ENCODE data around the gene BPIFA2.
A peak's percentile ranks its signal among the peaks of the same experiment; 100 is the strongest.
"Not testable (repeated sequence)": the region's sequence is repeated elsewhere in the genome, so short reads cannot be mapped to it uniquely, and the experiment has no call there.

Gene BPIFA2, protein sequence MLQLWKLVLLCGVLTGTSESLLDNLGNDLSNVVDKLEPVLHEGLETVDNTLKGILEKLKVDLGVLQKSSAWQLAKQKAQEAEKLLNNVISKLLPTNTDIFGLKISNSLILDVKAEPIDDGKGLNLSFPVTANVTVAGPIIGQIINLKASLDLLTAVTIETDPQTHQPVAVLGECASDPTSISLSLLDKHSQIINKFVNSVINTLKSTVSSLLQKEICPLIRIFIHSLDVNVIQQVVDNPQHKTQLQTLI

DNA sequence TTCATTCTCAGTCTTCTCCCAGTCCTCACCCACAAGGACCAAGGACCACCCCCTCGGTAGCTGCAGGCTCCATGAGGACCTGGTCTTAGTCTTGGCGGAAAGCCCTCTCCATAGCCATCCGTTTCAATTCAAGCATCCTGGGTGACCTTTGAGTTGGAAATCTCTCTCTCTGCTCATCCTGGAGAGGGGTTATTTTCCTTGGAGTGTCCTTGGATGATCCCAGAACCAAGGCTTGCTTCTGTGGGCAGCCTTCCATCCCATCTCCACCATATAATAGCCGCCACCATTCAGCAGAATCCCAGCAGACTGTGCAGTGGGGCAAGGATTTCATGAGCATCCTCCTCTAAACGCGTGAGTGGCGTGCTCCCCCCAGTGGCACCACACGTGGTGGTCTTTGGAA lies at the start of gene BPIFA2:
Gene BPIFA2, plus strand, starts transcription at position 301 of the 400 bp plus-strand sequence. CDS start 987 bp downstream, outside the sequence.
- no peak for DNase-seq
- in situ Hi-C loops (cut with MboI; ENCODE audit: low pct_unique_long_range_greater_than_20kb, low sequenced_read_pairs): no loop called here

DNA sequence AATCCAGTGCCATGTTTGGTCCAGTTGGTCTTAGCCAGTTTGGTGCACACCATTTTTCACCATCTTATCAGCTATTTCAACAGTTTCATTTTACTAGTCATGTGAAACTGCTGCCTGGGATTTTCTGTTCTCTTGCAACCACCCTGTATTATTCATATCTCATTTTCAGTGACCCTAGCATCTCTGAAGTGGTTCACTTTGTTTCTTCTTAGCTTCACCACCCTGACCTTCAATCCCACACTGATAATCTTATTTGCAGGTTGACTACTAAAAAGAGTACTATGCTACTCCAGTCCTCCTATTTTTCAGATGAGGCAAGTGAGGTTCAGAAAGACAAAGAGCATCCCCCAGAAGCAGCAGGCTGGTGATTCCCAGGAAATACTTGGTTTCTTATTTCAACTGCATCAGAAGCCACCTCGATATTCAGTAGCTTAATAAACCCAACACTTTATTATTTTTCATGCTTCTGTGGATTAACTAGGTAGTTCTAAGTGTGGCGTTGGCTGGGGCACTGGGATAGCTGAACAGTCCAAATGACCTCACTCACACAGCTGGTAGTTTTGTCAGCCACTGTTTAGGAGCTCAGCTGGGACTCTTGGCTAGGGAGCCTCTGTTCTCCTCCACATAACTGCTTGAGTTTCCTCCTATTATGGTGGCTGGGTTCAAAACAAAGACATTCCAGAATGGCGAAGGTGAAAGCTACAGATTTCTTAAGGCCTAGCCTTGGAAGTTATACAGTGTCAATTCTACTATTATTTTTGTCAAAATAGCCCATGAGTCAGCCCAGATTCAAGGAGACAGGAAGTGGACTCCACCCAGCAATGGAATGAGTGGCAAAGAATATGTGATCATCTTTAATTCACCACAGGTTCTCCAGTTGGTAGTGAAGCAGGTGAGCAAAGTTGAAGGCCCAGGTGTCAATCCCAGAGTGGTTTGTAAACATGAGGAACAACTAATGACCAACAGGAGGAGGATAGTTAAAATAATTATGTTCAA lies 47.9 kb upstream of the BPIFA2 start:
- DNase-seq: no peak
- in situ Hi-C loops (cut with MboI; ENCODE audit: low pct_unique_long_range_greater_than_20kb, low sequenced_read_pairs): no loop called here

DNA sequence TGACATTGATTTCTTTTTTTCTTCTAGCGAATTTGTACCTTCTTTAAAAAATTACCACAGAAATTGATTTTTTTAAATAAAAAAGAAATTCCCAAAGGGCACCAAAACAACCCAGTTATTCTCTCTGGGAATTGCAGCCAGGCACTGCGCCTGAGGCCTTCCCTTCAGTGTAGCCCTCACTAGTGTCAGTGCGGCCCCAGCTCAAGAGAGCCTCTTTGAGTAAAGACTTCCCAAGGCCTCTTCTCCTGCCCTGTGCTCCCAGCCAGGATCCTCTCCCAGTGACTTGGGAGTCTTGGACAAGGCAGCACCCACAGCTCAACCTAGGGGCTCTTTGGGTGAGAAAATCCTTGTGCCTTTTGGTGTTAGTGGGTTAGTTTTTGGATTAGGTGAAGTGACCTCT lies 47.0 kb upstream of the BPIFA2 start:
- no peak for DNase-seq
- in situ Hi-C loops (cut with MboI; ENCODE audit: low pct_unique_long_range_greater_than_20kb, low sequenced_read_pairs): no loop called here

DNA sequence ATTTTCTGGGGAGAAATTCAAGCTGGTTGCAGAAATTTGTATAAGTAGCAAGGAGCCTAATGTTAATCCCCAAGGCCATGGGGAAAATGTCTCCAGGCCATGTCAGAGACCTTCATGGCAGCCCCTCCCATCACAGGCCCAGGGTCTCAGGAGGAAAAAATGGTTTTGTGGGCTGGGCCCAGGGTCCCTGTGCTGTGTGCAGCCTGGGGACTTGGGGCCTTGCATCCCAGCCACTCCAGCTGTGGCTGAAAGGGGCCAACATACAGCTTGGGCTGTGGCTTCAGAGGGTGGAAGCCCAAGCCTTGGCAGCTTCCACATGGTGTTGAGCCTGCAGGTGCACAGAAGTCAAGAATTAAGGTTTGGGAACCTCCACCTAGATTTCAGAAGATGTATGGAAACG lies 45.7 kb upstream of the BPIFA2 start:
- in situ Hi-C loops (cut with MboI; ENCODE audit: low pct_unique_long_range_greater_than_20kb, low sequenced_read_pairs); DNase-seq: not testable (repeated sequence)

DNA sequence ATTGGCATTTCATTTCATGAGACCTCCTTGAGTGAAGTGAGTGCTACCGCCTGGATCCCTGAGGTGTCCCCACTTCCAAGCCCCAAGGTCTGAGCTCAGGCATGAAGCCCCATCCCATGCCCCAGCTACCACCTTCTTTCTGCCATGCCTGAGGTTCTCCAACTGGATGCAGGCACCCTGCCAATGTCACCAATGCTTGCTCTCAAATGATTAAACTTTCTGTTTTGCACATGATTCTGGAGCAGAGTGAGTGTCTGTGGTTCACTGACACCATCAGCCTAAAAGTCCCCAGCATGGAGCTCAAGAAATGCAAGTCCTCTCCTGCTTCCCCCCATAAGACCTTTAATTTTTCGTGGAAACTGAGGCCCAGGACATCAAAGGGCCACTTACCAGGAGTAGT lies 43.7 kb upstream of the BPIFA2 start:
- no peak for DNase-seq
- in situ Hi-C loops (cut with MboI; ENCODE audit: low pct_unique_long_range_greater_than_20kb, low sequenced_read_pairs): no loop called here

DNA sequence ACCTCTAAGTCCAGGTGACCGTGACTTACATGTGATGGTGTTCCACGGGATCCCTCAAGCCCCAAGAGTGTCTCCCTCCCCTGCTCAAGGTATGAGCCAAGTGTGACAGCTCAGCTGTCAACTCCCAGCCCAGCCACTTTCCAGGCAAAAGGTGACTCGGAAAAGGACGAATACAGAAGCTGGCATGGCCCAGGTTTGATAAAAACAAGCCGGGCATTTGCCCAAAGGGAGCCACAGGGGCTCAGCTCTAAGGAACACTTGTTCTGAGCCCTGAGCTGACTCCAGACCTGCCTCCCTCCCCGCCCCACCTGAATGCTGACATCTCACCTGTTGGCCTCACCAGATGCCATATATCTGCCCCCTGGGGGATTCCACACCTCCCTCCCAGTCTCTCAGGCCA lies 43.0 kb upstream of the BPIFA2 start:
- in situ Hi-C loops (cut with MboI; ENCODE audit: low pct_unique_long_range_greater_than_20kb, low sequenced_read_pairs): no loop called here
- no peak for DNase-seq

DNA sequence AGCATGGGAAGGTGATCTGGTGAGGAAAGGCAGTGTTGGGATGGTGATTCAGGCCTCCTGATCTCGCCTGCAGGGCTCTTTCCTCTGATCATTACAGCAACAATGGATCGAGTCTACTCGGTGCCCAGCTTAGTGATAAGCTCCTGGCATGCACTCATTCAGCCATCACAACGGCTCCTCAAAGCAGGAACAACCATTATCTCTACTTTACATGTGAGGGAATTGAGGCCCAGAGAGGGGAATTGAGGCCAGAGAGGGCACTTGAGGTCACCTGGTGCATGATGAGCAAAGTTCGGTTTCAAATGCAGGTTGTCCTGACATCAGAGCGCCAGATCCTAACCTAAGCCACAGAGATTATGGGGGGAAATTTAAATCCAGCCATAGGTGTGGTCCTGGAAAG lies 42.0 kb upstream of the BPIFA2 start:
- in situ Hi-C loops (cut with MboI; ENCODE audit: low pct_unique_long_range_greater_than_20kb, low sequenced_read_pairs): no loop called here
- no peak for DNase-seq

DNA sequence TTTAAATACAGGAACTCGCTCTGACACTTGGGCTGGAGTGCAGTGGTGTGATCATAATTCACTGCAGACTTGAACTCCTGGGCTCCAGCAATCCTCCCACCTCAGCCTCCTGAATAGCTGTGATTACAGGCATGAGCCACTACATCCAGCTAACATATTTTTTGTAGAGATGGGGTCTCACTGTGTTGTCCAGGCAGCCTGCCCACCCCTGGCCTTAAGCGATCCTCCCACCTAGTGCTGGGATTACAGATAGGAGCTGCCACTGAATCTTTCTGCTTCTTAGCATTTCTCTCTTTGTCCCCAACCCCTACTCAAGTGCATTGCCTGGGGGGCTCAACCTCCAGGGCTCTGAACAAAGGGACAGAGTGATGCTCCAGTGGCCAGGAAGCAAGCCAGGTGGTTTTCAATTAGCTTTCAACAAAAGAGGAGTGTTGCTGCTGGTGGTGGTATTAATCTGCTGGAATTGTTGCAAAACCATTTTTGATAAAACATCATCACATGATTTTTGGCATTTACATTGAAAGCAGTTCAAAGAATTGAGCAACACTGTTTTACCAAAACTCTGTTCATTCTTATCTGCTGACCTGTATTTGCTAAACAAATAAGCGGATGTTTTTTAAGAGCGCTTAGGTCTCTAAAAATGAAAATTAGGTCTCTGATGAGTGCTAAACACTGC lies 40.4 kb upstream of the BPIFA2 start:
- no peak for DNase-seq
- in situ Hi-C loops (cut with MboI; ENCODE audit: low pct_unique_long_range_greater_than_20kb, low sequenced_read_pairs): no loop called here

DNA sequence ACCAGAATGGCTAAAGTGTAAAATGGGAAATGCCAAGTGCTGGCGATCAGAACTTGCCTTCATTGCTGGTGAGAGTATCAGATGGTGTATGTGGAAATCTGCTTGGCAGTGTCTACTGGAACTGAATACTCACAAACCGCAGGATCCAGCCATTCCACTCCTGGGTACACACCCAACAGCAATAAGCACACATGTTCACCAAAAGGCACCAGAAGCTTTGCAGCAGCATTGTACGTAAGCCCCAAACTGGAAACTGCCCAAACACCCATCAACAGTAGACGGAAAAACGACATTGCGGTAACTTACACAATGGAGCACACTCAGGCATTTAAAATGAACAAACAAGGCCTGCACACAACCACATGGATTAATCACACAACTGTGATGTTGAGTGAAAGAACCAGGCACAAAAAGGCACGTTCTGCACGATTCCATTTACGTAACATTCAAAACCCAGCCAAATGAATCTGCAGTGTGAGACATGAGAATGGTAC lies 37.3 kb upstream of the BPIFA2 start:
- in situ Hi-C loops (cut with MboI; ENCODE audit: low pct_unique_long_range_greater_than_20kb, low sequenced_read_pairs): no loop called here
- no peak for DNase-seq

DNA sequence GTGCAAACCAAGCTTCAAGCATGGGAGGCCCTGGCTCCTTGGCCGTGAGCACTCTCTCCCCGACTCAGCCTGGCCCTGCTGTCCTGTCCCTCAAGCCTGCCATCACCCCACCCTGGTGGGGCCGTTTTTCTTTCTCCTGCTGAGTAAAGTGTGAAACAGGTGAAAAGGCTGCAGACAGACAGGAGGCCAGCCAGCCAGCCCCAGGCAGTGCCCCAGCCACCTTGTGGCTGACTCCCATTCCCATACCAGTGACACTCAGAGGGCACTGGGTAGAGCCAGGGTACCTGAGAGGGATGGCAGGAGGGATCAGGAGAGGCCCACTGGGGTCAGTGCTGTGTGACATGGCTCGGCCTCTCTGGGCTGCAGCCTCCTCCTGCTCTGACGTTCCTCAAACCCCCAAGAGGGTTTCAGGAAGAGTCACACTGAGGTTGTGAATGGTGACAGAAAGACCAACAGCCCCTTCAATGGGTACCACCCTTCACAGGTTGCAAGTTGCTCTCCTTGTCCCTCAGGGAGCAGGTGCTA lies 35.9 kb upstream of the BPIFA2 start:
- in situ Hi-C loops (cut with MboI; ENCODE audit: low pct_unique_long_range_greater_than_20kb, low sequenced_read_pairs): no loop called here

DNA sequence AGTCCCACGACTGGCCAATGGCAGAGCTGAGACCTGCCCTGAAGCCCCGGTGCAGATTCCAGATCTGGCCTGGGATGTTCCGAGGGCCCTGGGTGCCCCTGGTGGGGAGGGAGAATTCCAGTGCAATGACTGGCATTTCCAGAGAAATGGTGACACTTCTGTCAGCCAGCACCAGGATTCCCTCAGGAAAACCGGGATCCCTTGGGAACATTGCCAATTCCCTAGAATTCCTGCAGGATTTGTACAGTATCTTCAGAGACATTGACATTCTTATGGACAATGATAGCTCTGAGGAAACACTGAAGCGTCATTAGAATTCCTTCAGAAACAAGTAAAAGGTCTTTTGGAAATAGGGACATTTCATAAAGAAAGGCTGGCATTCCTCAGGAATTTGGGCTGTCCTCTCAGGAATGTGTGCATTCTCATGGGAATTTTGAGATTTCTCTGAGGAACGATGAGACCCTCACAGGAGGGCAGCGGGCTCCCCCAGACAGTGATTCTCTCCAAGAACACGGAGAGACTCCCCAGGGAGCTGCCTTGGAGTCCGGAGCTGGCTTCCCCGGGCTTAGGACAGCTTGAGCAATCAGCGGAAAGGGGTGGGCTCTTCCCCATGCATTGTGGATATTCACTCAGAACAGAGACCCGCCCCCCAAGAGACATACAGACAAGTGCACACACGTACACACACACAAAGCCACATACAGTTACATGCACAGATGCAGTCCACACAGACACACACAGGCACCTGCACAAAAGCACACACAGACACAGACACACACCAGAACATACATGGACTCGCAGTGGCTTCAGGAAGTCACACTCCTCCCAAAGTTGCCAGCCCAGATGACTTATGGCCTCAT lies 35.2 kb upstream of the BPIFA2 start:
- peak; percentile 2 for DNase-seq
- in situ Hi-C loops (cut with MboI; ENCODE audit: low pct_unique_long_range_greater_than_20kb, low sequenced_read_pairs): no loop called here

More for the DNA sequence above, 35.9 kb upstream of the BPIFA2 start:
- no peak for DNase-seq

DNA sequence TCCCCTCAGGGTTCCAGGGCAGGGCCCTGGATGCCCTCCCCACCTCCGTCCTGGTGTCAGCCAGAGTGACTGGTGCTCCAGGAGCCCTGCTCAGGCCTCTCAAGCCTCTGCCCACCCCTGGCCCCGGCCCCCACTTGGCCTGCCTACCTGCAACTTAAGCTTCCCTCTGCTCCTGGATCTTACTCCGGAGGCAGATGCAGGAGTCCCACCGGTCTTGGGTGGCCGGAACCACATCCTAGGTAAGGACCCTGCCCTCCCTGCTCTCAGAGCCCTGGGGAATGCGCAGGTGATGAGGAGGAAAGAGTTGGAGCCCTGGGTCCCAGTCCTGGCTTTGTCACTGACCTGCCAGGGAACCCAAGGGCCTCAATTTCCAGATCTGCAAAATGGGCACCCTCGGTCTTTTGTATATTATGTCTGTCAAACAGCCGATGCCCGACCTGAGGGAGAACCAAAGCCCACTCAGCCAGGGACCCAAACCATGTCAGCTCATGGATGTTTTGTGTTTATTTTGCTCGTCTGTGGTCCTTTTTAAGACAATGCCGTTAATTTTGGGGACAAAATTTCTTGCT lies 34.5 kb upstream of the BPIFA2 start:
- no peak for DNase-seq
- in situ Hi-C loops (cut with MboI; ENCODE audit: low pct_unique_long_range_greater_than_20kb, low sequenced_read_pairs): no loop called here

DNA sequence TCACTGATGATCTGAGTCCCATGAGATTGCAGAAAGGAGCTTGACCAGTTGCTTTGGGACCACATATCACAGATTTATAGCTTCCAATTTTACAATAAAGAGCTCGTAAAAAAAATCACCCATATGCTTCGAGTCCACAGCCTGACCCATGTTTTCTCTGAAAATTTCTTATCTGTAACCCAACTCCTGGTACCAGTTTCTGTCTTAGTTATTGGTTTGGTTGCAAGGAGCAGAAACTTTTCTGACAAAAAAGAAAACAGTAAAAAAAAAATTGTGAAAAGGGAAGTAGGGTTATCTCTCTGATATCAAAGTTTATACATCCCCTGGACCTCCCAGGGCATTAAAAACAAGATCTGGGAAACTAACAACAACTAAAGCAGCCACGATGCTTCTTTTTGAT lies 30.8 kb upstream of the BPIFA2 start:
- DNase-seq: no peak
- in situ Hi-C loops (cut with MboI; ENCODE audit: low pct_unique_long_range_greater_than_20kb, low sequenced_read_pairs): no loop called here

DNA sequence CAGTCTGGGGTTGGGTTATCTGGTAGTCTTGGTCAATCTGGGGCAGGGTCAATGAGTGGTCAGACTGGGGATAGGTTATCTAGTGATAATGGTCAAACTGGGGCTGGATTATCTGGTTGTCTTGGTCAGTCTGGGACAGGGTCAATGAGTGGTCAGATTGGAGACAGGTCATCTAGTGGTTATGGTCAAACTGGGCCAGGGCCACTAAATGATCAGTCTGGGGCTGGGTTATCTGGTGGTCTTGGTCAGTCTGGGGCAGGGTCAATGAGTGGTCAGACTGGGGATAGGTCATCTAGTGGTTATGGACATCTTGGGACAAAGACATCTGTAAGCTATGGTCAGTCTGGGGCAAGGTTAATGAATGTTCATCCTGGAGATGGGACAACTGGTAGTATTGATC lies 28.5 kb upstream of the BPIFA2 start:
- no peak for DNase-seq
- in situ Hi-C loops (cut with MboI; ENCODE audit: low pct_unique_long_range_greater_than_20kb, low sequenced_read_pairs): no loop called here

DNA sequence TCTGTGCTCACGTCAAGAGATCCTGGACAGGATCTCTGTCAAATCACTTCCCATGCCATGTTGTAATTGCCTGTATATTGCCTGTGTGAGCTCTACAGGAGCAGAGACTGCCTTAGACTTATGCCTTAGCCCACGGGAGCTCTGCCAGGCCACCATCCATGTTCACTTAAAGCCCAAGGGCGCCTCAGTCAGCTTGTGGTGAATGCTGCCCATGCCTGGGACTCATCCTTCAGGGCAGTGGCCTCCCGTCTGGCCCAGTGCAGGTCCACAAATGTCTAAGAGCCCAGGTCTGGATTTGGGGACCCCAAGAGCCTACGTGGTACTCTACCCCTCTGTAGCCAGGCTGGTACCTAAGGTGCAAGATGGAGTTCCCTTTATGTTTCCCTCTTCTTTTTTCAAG lies 22.4 kb upstream of the BPIFA2 start:
- no peak for DNase-seq
- in situ Hi-C loops (cut with MboI; ENCODE audit: low pct_unique_long_range_greater_than_20kb, low sequenced_read_pairs): no loop called here

DNA sequence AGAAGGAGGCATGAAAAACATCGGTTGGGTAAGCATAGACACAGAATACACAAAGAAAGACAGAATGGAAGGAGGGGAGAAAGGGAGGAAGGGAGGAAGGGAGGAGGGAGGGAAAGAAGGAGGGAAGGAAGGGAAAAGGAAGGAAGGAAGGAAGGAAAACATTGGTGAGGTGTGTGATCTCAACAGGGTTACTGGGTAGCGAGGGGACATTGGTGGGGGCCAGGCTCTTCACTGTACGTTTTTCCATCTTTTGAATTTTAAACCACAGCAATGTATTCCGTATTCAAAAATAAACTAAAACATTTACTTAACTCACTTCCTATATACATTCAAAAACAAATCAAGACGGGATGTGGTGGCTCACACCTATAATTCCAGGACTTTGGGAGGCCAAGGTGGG lies 20.7 kb upstream of the BPIFA2 start:
- in situ Hi-C loops (cut with MboI; ENCODE audit: low pct_unique_long_range_greater_than_20kb, low sequenced_read_pairs): no loop called here
- DNase-seq: no peak

DNA sequence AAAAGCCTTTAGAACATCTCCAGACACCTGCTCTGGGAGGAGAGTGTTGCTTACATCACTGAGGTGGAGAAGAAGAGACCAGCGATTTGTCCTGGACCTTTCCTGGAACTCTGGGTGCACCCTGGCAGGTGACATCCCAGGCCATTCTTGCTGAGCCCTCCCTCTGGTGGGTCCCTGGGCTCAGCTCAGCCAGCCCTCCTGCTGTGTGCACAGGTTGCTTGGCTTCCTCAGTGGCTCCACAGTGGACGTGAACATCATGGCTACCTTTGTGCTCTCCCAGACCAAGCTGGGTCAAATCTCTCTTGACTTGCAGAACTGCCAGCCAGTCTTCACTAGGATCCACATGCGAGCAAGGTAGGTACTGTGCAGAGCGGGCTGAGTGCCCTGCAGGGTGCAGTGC lies 19.9 kb upstream of the BPIFA2 start:
- DNase-seq: no peak
- in situ Hi-C loops (cut with MboI; ENCODE audit: low pct_unique_long_range_greater_than_20kb, low sequenced_read_pairs): no loop called here

DNA sequence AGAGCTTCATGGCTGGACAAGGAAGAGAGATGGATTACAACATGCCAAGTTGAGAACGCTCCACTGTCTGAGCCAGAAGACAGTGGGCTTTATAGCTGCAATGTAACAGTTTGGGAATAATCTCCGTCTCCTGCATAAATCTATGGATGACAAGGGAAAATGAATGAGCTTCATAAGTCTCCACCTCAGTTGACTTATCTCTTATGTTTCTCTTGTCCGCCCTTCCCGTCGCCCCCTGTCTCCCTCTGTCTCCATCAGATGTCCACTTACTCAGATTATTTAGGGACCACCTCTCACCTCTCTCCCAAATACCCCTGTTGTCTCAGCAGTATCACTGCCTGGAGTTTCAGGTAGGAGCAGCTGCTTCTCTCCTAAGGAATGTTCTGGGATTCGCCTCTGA lies 13.7 kb upstream of the BPIFA2 start:
- in situ Hi-C loops (cut with MboI; ENCODE audit: low pct_unique_long_range_greater_than_20kb, low sequenced_read_pairs): no loop called here
- DNase-seq: no peak
